GM18909 (cell line): ENCODE measurements around the gene PPFIBP2.

Experiments used
- ATAC-seq: cut with Tn5 transposase; IDR thresholded peaks from one replicate; pipeline ENCODE4 v1.9.1; 2021; ENCODE audit warnings: mild to moderate bottlenecking; ENCODE audit not compliant: unreplicated experiment, poor library complexity

The PPFIBP2 gene

DNA sequence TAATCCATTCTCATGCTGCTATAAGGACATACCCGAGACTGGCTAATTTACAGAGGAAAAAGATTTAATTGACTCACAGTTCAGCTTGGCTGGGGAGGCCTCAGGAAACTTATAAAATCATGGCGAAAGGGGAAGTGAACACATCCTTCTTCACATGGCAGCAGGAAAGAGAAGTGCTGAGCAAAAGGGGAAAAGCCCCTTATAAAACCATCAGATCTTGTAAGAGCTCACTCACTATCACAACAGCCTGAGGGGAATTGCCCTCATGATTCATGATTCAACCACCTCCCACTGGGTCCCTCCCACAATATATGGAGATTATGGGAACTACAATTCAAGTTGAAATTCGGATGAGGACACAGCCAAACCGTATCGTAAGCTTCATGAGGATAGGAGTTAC is 163.3 kb downstream of the PPFIBP2 start:
- ATAC-seq = no peak

DNA sequence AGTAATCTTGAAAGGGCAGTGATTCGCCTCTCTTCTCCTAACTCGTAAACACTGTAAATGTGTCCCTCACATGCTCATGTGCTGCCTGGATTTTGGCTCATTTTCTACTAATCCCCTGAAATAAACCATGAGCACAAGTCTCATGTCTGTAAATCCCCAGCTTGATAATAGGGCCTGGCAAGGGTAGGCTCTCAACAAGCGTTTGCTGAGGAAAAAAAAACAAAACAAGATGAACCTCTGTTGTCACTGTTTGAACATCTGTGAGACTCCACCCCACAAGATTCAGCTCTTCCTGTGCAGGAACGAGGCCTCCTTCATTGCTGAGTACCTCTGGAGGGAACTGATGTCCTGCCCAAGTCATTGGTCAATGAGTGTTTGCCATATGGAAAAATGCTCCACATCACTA is 164.0 kb downstream of the PPFIBP2 start:
- no peak for ATAC-seq

DNA sequence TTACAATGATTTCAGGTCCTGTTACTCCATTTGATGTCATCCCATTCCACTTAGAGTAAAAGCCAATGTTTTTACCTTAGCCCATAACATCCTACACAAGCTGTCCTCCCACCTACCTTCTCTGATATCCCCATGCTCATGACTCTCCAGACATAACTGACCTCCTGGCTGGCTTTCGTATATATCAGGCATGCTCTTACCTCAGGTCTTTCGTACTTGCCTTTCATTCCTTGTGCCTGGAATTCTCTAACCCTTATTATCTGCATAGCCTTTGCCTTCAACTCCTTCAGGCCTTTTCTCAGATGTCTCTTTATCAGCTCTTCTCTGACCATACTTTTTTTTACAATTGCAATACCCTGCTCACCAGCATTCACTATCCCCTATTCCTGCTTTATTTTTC is 169.8 kb downstream of the PPFIBP2 start:
- no peak for ATAC-seq

DNA sequence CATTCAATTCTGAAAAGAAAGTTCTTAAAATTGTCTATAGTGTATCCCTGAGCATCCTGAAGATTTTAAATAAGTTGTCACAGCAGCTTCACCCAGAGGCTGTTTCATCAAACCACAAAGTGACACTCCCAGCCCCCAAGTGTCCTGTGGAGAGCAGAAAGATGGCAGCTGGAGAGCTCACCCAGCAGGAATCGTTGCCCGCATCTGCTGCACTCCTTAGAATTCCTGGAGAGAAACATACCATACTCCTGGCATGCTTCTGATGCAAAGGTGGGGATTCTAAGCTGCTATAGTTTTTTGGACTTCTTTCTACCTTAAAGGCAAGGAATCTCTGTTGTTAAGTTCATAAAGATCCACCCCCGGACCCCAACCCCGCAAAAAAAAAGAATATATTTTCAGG is 173.0 kb downstream of the PPFIBP2 start:
- no peak for ATAC-seq

DNA sequence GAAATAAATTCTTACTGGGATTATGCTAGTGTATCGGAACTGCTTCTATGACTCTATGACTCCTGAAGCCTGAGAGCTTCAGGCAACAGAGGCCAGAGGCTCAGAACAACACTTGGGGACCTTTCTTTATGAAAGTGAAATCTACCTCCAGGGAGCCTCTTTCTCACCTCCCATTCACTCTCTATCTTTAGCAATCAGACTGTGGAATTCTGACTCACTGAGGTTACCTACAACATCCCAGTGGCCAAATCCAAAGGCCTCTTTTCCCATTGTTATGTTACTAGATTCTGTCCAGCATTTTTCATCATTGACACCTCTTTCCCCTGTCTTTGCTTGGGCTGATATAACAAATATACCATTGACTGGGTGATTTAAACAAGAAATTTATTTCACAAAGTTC is 173.6 kb downstream of the PPFIBP2 start:
- no peak for ATAC-seq

DNA sequence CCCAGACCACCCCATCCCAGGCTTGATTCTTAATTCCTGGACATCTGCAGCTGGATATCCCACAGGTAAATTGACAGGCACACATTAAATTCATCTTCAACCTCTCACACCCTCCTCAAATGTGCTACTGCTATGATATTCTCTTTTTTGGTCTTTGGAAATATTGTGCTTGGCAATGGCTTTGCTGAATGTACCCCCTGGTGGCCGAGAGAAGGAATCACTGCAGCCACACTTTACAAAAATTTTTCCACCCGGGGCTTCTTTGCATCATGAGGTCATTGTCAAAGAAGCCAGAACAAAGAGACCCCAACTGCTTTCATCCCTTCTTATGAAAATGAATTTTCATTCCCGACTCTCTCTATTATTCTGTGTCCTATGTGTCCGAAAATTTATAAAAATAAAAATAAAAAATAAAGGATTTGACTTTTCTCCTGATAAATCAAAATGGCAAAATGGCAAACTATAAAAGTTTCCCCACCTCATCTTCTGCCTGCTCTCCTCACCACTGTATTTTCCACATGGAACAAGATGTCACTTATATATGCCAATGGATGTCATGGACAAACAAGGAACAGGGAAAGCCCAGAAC is 174.5 kb downstream of the PPFIBP2 start:
- peak; percentile 68 for ATAC-seq

DNA sequence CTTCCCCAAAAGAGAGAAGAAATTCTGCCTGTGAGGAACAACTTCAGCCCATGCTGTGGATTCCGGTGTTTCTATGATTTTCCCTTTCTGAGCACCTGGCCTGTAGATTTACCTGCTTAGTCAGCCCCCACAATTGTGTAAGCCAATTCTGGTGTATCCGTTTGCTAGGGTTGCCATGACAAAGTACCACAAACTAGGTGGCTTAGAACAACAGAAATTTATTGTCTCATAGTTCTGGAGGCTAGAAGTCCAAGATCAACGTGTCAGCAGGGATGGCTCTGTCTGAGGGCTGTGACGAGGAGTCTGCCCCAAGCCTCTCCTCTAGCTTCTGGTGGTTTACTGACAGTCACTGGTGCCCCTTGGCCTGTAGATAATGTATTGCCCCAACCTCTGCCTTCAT is 175.4 kb downstream of the PPFIBP2 start:
- ATAC-seq = no peak

DNA sequence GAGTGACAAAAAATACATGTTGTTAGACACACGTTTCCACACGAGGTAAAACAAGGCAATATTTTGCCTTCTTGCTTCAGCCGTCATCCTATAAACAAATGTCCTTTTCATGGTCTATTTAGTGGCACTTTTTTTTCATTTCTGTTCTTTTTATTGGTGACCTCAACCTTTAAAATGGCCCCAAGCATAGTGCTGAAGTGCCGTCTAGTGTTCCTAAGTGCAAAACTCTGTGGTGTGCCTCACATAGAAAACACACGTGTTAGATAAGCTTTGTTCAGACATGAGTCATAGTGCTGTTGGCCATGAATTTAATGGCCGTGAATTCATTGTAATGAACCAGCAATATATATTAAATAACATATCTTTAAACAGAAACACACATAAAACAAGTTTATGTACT is 176.8 kb downstream of the PPFIBP2 start:
- ATAC-seq = no peak

DNA sequence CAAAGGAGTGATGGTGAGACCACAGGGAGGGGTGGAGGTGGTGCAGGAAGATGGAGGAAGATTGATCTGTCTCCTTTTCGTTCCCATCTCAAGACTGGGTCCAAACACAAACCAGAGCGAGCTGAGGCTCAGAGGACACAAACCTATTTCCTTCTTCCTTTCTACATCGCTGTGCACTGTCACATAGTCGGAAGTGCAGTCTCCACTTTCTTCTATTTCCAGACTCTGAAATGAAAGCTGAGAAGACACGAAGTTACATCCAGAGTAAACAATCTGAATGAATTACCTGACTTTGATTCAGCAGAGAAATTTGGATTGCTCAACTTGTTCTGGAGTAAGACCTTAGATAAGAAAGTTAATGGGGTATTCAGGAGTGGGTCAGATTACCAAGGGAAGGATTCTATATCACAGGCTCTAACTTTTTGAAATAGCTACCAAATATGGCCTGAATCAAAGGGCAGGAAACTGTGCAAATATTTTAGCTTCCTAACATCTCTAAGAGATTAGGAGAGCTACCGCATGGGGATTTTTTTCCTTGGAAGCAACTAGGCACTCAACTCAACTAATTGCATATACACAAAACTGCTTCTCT is 178.1 kb downstream of the PPFIBP2 start:
- ATAC-seq = no peak

DNA sequence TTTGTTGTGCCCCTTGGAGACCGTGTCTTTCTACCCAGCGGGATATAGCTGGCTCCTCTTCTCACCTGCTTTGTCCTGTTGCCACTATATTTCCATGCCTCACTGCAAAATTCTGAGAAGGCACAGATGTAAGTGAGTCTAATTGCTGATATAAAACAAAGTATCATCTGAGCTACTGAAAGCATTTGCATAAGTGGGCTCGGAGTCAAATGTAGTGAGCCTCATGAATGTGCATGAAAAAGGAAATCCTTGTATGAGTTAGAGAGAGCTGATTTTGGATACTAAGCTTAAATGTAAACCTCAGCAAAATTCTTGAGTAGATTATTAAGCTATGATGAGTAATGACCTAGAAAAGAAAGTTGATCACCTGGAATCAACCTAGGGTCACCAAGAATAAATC is 178.6 kb downstream of the PPFIBP2 start:
- ATAC-seq = no peak

DNA sequence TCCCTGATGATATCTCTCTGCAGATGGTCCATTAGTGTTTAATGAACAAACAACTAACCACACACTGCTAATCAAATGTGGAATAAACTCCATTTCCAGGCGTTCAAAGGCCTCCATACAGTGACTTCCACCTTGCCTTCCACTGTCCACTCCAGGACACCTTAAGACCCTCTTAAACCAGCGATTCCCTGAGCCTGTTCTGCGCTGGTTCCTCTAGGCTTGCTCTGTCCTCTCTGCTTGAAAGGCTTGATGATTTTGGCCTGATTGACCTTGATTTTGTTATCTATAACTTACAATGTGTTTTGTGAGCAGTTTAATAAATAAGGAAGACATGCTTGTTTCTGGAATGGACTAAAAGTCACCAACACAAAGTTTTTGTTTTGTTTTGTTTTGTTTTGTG is 180.4 kb downstream of the PPFIBP2 start:
- ATAC-seq = no peak

DNA sequence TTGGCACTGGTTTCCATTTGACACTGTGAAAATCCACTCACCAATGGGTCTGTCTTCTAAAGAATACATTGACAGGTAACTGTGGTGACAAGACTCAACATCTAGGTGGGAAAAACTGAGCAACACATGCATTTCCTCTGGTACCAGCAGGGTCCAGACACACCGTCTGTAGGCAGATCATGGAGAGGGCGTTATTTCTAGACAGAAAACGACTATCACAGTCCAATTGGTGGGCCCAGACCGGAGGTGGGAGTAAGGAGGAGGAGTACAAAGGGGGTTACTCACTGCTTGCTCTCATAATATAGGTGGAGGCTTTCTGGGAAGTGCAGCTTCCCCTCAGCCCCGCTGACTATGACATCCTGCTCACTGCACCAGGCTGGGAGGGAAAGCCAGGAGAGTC is 182.6 kb downstream of the PPFIBP2 start:
- no peak for ATAC-seq
